Measurements from ENCODE around the gene POLR1H. TPM values are rescaled to one million over a fixed set of nuclear protein-coding genes. Genes with fewer than 3 reads are reported as not detected.

Gene POLR1H
- total RNA-seq, 2 experiments from 2014 or later: 36.5 to 39.4 TPM

GRCh38 chr6:30075094-30075789 lies 14.2 kb downstream of the POLR1H start, which contains the start of gene RNF39:
Gene RNF39, minus strand, starts transcription at chr6:30075769. Its CDS starts 184 bp downstream, at chr6:30075585.
- Histone ChIP-seq H3K36me3 (ENCODE audit: insufficient read depth, low read length) (peaks cover 4% of the 10 kb centered on the region), H3K9me3 (ENCODE audit: control insufficient read depth in 1 of 2, insufficient read depth in 1 of 2, low read length in 2 of 2) (peaks cover 0 to 10% of the 10 kb centered on the region in 2 experiments), H3K4me3 (ENCODE audit: low read length) (peak within 1 kb of the TSS; percentile 42), H3K4me1 (ENCODE audit: insufficient read depth, low read length) (peaks cover 52% of the 10 kb centered on the region), H3K27me3 (ENCODE audit: control insufficient read depth in 1 of 2, insufficient read depth in 2 of 2, low read length in 2 of 2) (peaks cover 33 to 40% of the 10 kb centered on the region in 2 experiments), H3K27ac (ENCODE audit: low read depth in 1 of 2, low read length in 2 of 2) (no peak within 1 kb of the TSS)
- peaks cover 61% of the 10 kb centered on the region for H3K4me1 Mint-ChIP-seq (ENCODE audit: low read depth)
- intact Hi-C loops (cut with DNase I, micrococcal nuclease): no loop called here
- peaks cover 53% of the 10 kb centered on the region for H3K27me3 Mint-ChIP-seq
- peak within 1 kb of the TSS; percentile 84 for H3K4me3 Mint-ChIP-seq
- ATAC-seq (ENCODE audit: poor library complexity): peak; percentile 50
- H3K27ac Mint-ChIP-seq: no peak within 1 kb of the TSS
- ChIA-PET CTCF (interaction anchor here (0.8 kb wide), 1 partner anchor 109 kb away, joined by 4 read pairs; no protein-coding TSS in a partner anchor), POLR2A (interaction anchor here (1.1 to 1.9 kb wide), 3 partner anchors 9 to 27 kb away, joined by 3 to 13 read pairs (median 7); partner anchors contain the start of gene POLR1H)
- no peaks in the 10 kb centered on the region for H3K9me3 Mint-ChIP-seq
- TF ChIP-seq CTCF (IDR thresholded peaks at IDR 0.05): no peak
- H3K36me3 Mint-ChIP-seq (ENCODE audit: low read depth): peaks cover 7% of the 10 kb centered on the region
- peak in 4 of 14 experiments; percentile 14 to 58 (median 38) for DNase-seq

- Histone ChIP-seq H3K27me3 (ENCODE audit: control insufficient read depth in 1 of 2, insufficient read depth in 2 of 2, low read length in 2 of 2) (peaks cover 29 to 35% of the 10 kb centered on the region in 2 experiments), H3K4me1 (ENCODE audit: insufficient read depth, low read length) (peaks cover 48% of the 10 kb centered on the region), H3K27ac (ENCODE audit: low read depth in 1 of 2, low read length in 2 of 2) (no peak overlapping the region), H3K4me3 (ENCODE audit: low read length) (no peak overlapping the region), H3K36me3 (ENCODE audit: insufficient read depth, low read length) (no peaks in the 10 kb centered on the region), H3K9me3 (ENCODE audit: control insufficient read depth in 1 of 2, insufficient read depth in 1 of 2, low read length in 2 of 2) (peaks cover 0 to 10% of the 10 kb centered on the region in 2 experiments)
- POLR2A ChIA-PET: interaction anchor here (0.9 to 1.9 kb wide), 3 partner anchors 14 to 26 kb away, joined by 3 to 13 read pairs (median 7); partner anchors contain the start of gene POLR1H
- TF ChIP-seq CTCF (IDR thresholded peaks at IDR 0.05): peak; percentile 40
- Mint-ChIP-seq H3K4me1 (ENCODE audit: low read depth) (peaks cover 54% of the 10 kb centered on the region), H3K36me3 (ENCODE audit: low read depth) (no peaks in the 10 kb centered on the region), H3K4me3 (peak overlapping the region; percentile 84), H3K27me3 (peaks cover 46% of the 10 kb centered on the region), H3K27ac (no peak overlapping the region), H3K9me3 (no peaks in the 10 kb centered on the region)
- CTCF ChIA-PET: interaction anchor here (2.0 kb wide), 1 partner anchor 55 kb away, joined by 6 read pairs; no protein-coding TSS in a partner anchor
- intact Hi-C loops (cut with DNase I, micrococcal nuclease): loop anchor here in 1 of 2 experiments (2.0 kb wide), 1 partner anchor 21 kb away; no protein-coding TSS in a partner anchor
- DNase-seq (peak in 4 of 14 experiments; percentile 19 to 54 (median 46)), ATAC-seq (ENCODE audit: poor library complexity) (peak; percentile 33)
Measured at GRCh38 chr6:30075790-30076732, 15.0 kb downstream of the POLR1H start.

GRCh38 chr6:30077218-30077617 lies 16.2 kb downstream of the POLR1H start:
- no peak overlapping the region for H3K27ac ChIP-seq (ENCODE audit: low read depth in 1 of 2, low read length in 2 of 2)
- no peak overlapping the region for H3K4me3 ChIP-seq (ENCODE audit: low read length)
- peaks cover 22 to 28% of the 10 kb centered on the region in 2 experiments for H3K27me3 ChIP-seq (ENCODE audit: control insufficient read depth in 1 of 2, insufficient read depth in 2 of 2, low read length in 2 of 2)
- TF ChIP-seq CTCF (IDR thresholded peaks at IDR 0.05): no peak
- no peaks in the 10 kb centered on the region for H3K36me3 ChIP-seq (ENCODE audit: insufficient read depth, low read length)
- Mint-ChIP-seq H3K27ac (no peak overlapping the region), H3K4me3 (peak overlapping the region; percentile 5), H3K4me1 (ENCODE audit: low read depth) (peaks cover 49% of the 10 kb centered on the region), H3K9me3 (no peaks in the 10 kb centered on the region), H3K36me3 (ENCODE audit: low read depth) (no peaks in the 10 kb centered on the region), H3K27me3 (peaks cover 38% of the 10 kb centered on the region)
- H3K9me3 ChIP-seq (ENCODE audit: control insufficient read depth in 1 of 2, insufficient read depth in 1 of 2, low read length in 2 of 2): peaks cover 0 to 10% of the 10 kb centered on the region in 2 experiments
- POLR2A ChIA-PET: interaction anchor here (0.7 to 2.2 kb wide), 2 partner anchors 11 to 16 kb away, joined by 3 to 6 read pairs; partner anchors contain the start of genes POLR1H and PPP1R11
- intact Hi-C loops (cut with DNase I, micrococcal nuclease): loop anchor here in 1 of 2 experiments (2.0 kb wide), 1 partner anchor 20 kb away; no protein-coding TSS in a partner anchor
- CTCF ChIA-PET: interaction anchor here (2.0 kb wide), 1 partner anchor 54 kb away, joined by 6 read pairs; no protein-coding TSS in a partner anchor
- peaks cover 38% of the 10 kb centered on the region for H3K4me1 ChIP-seq (ENCODE audit: insufficient read depth, low read length)
- DNase-seq (no peak), ATAC-seq (ENCODE audit: poor library complexity) (no peak)
